Kidney (tissue), 14 donors: ENCODE results near the gene GPR180. TPM values are rescaled to one million over a fixed set of nuclear protein-coding genes. Genes with fewer than 3 reads are reported as not detected.

Source experiments
- DNase-seq, 5 donors: peaks; one replicate each; pipeline ENCODE4 v3.0.0-alpha.2; 2013 to 2020
- FAIRE-seq: peaks from 2 replicates; lab custom pipeline; 2012; peaks lifted over from hg19 to GRCh38; lab: Jason Lieb, UNC
- H3K27ac ChIP-seq, 2 donors: one replicate each; pipeline ENCODE4 v1.7.0; 2013; ENCODE audit warnings: low read depth in 2 of 2, low read length in 2 of 2, inconsistent platforms in 1 of 2
- H3K27me3 ChIP-seq: one replicate; pipeline ENCODE4 v1.7.1; 2013; ENCODE audit warnings: low read length, inconsistent platforms; ENCODE audit not compliant: control insufficient read depth, insufficient read depth
- H3K36me3 ChIP-seq, 3 donors: one replicate each; pipeline versions ENCODE4 v1.7.0 to v1.7.1; 2013; ENCODE audit warnings: low read length in 3 of 3, control low read depth in 1 of 3, inconsistent platforms in 1 of 3; ENCODE audit not compliant: insufficient read depth in 3 of 3, control insufficient read depth in 2 of 3
- H3K4me1 ChIP-seq, 3 donors: one replicate each; pipeline versions ENCODE4 v1.7.0 to v1.7.1; 2013; ENCODE audit warnings: low read length in 3 of 3, inconsistent platforms in 1 of 3, low read depth in 1 of 3; ENCODE audit not compliant: control insufficient read depth in 2 of 3, insufficient read depth in 2 of 3
- H3K4me3 ChIP-seq, 3 donors: one replicate each; pipeline versions ENCODE4 v1.7.0 to v1.8.1; 2013; ENCODE audit warnings: low read length in 3 of 3, control low read depth in 1 of 3, inconsistent platforms in 1 of 3
- H3K9ac ChIP-seq, 3 donors: one replicate each; pipeline versions ENCODE4 v1.7.0 to v1.7.1; 2013; ENCODE audit warnings: low read length in 3 of 3, control low read depth in 1 of 3, inconsistent platforms in 1 of 3
- H3K9me3 ChIP-seq, 3 donors: one replicate each; pipeline versions ENCODE4 v1.7.0 to v1.7.1; 2013; ENCODE audit warnings: low read length in 3 of 3, control low read depth in 1 of 3, inconsistent platforms in 1 of 3; ENCODE audit not compliant: control insufficient read depth in 2 of 3, insufficient read depth in 1 of 3
- CTCF ChIP-seq: IDR thresholded peaks from 3 replicates; pipeline ENCODE4 v1.5.1; 2012; ENCODE audit warnings: mild to moderate bottlenecking, moderate library complexity, borderline replicate concordance; ENCODE audit not compliant: insufficient read depth; ENCODE audit errors: extremely low read depth
- intact Hi-C: fragments of 100-400 bp; cut with DNase I; formaldehyde crosslinking; loops from one replicate; pipeline ENCODE4 v1.11.1; 2022
- polyA plus RNA-seq: library from polyadenylated mRNA; stranded (reverse); fragments of 350-450 nt; fragmentation: Illumina TruSeq; extraction: RNeasy Lipid Tissue Mini Kit (QIAGEN cat#74804); gene quantifications from one replicate; pipeline ENCODE4 v1.2.3, GENCODE V29; 2014; ENCODE audit warnings: low read depth, low replicate concordance; ENCODE audit not compliant: insufficient read depth
- total RNA-seq: library from RNA; stranded (reverse); fragmentation: NEBNext Ultra II Directional; extraction: Animal tissue kit (Norgen Biotek cat#: 25700); gene quantifications from one replicate; pipeline ENCODE4 v1.2.1, GENCODE V29; 2021
- donor health status: control.
- donor health status: control.
- donor health status: control.
- donor health status: control.
- donor health status: control.
- donor health status: DM: yes; HTN: yes; CAD: no.
- donor health status: Normal renal cell carcinoma (clear cell type).

The GPR180 gene
- total and polyA plus RNA-seq, 2 donors from 2014 or later: 1.8 to 5.2 TPM

- DNase-seq (no peak), FAIRE-seq (no peak)
- Histone ChIP-seq H3K27me3 (no peaks in the 10 kb centered on the region), H3K4me1 (peaks cover 2 to 4% (median 3%) of the 10 kb centered on the region in 3 donors), H3K9ac (no peak overlapping the region), H3K9me3 (no peaks in the 10 kb centered on the region), H3K27ac (no peak overlapping the region), H3K4me3 (no peak overlapping the region), H3K36me3 (peaks cover 2 to 9% (median 3%) of the 10 kb centered on the region in 3 donors)
- TF ChIP-seq CTCF: no peak
- intact Hi-C loops: no loop called here
These were observed 5.4 kb downstream of the GPR180 start for GRCh38 chr13:94607056-94607455.

GRCh38 chr13:94607939-94608338, 6.3 kb downstream of the GPR180 start:
- Histone ChIP-seq H3K4me3 (no peak overlapping the region), H3K9me3 (no peaks in the 10 kb centered on the region), H3K9ac (no peak overlapping the region), H3K27me3 (no peaks in the 10 kb centered on the region), H3K4me1 (no peaks in the 10 kb centered on the region), H3K27ac (no peak overlapping the region), H3K36me3 (peaks cover 2 to 9% (median 3%) of the 10 kb centered on the region in 3 donors)
- intact Hi-C loops: no loop called here
- FAIRE-seq (no peak), DNase-seq (no peak)
- no peak for TF ChIP-seq CTCF

GRCh38 chr13:94608586-94608985, 6.9 kb downstream of the GPR180 start:
- DNase-seq (no peak), FAIRE-seq (no peak)
- no peaks in the 10 kb centered on the region for H3K9me3 ChIP-seq
- H3K36me3 ChIP-seq: peaks cover 2 to 9% (median 3%) of the 10 kb centered on the region in 3 donors
- no peak overlapping the region for H3K4me3 ChIP-seq
- H3K9ac ChIP-seq: no peak overlapping the region
- H3K27ac ChIP-seq: no peak overlapping the region
- H3K4me1 ChIP-seq: no peaks in the 10 kb centered on the region
- no peak for TF ChIP-seq CTCF
- no peaks in the 10 kb centered on the region for H3K27me3 ChIP-seq
- intact Hi-C loops: no loop called here

- no peak for FAIRE-seq
- no peak overlapping the region for H3K9ac ChIP-seq
These were observed 7.5 kb downstream of the GPR180 start for GRCh38 chr13:94609196-94609595.

More at GRCh38 chr13:94609196-94609595, 7.5 kb downstream of the GPR180 start:
- no peak overlapping the region for H3K4me3 ChIP-seq
- no peaks in the 10 kb centered on the region for H3K9me3 ChIP-seq
- peaks cover 2 to 9% (median 3%) of the 10 kb centered on the region in 3 donors for H3K36me3 ChIP-seq
- intact Hi-C loops: no loop called here
- DNase-seq: no peak
- H3K27ac ChIP-seq: no peak overlapping the region
- no peak for TF ChIP-seq CTCF
- no peaks in the 10 kb centered on the region for H3K27me3 ChIP-seq
- no peaks in the 10 kb centered on the region for H3K4me1 ChIP-seq
